ENCODE data around the gene CWH43.
"Not testable (repeated sequence)": the region's sequence is repeated elsewhere in the genome, so short reads cannot be mapped to it uniquely, and the experiment has no call there.

CWH43 gene

GRCh38 chr4:49097071-49097470 lies 111.0 kb downstream of the CWH43 start:
- DNase-seq (ENCODE audit: low spot score): not testable (repeated sequence)

- not testable (repeated sequence) for DNase-seq (ENCODE audit: low spot score)
These were observed 111.4 kb downstream of the CWH43 start for GRCh38 chr4:49097505-49097904.

GRCh38 chr4:49098034-49098759 lies 112.1 kb downstream of the CWH43 start:
- DNase-seq (ENCODE audit: low spot score): not testable (repeated sequence)

- not testable (repeated sequence) for DNase-seq (ENCODE audit: low spot score)
These were observed 113.9 kb downstream of the CWH43 start for GRCh38 chr4:49099831-49100444.

GRCh38 chr4:49102344-49102898 lies 116.3 kb downstream of the CWH43 start:
- DNase-seq (ENCODE audit: low spot score): not testable (repeated sequence)

- not testable (repeated sequence) for DNase-seq (ENCODE audit: low spot score)
These were observed 117.5 kb downstream of the CWH43 start for GRCh38 chr4:49103436-49104136.

GRCh38 chr4:49104231-49104930 lies 118.3 kb downstream of the CWH43 start:
- not testable (repeated sequence) for DNase-seq (ENCODE audit: low spot score)

GRCh38 chr4:49105248-49105904 lies 119.3 kb downstream of the CWH43 start:
- DNase-seq (ENCODE audit: low spot score): not testable (repeated sequence)

- not testable (repeated sequence) for DNase-seq (ENCODE audit: low spot score)
These were observed 121.2 kb downstream of the CWH43 start for GRCh38 chr4:49107262-49107661.

GRCh38 chr4:49108183-49108978 lies 122.3 kb downstream of the CWH43 start:
- DNase-seq (ENCODE audit: low spot score): not testable (repeated sequence)

- not testable (repeated sequence) for DNase-seq (ENCODE audit: low spot score)
These were observed 123.6 kb downstream of the CWH43 start for GRCh38 chr4:49109567-49110166.

GRCh38 chr4:49110579-49110978 lies 124.5 kb downstream of the CWH43 start:
- not testable (repeated sequence) for DNase-seq (ENCODE audit: low spot score)

Data from D341Med (cell line).